GM13976 (cell line): Measurements from ENCODE around the gene SGPP1.

Experiments used
- DNase-seq: peaks from one replicate; pipeline ENCODE4 v3.0.0; 2012; ENCODE audit warnings: low spot score
- CTCF ChIP-seq: IDR thresholded peaks from 2 replicates; pipeline ENCODE4 v1.5.1; 2012; ENCODE audit warnings: borderline replicate concordance, mild to moderate bottlenecking; ENCODE audit not compliant: insufficient read depth; ENCODE audit errors: extremely low read depth, missing control alignments, control extremely low read depth
- in situ Hi-C: fragments of 300-500 bp; cut with MboI; formaldehyde crosslinking; loops from one replicate; pipeline ENCODE4 v1.12.0; 2022; ENCODE audit warnings: low sequenced_read_pairs, mixed read lengths, inconsistent platforms; ENCODE audit not compliant: unreplicated experiment

The SGPP1 gene

GRCh38 chr14:63727231-63727735 is 582 bp downstream of the SGPP1 start:
- TF ChIP-seq CTCF = no peak
- DNase-seq = peak; percentile 64
- in situ Hi-C loops = no loop called here

- TF ChIP-seq CTCF = no peak
- in situ Hi-C loops = no loop called here
- DNase-seq = no peak
Measured at GRCh38 chr14:63726499-63726898, 1.4 kb downstream of the SGPP1 start.

GRCh38 chr14:63725786-63726460 is 1.9 kb downstream of the SGPP1 start:
- no peak for TF ChIP-seq CTCF
- no peak for DNase-seq
- in situ Hi-C loops = no loop called here

GRCh38 chr14:63717702-63718101 is 10.2 kb downstream of the SGPP1 start:
- in situ Hi-C loops = no loop called here
- TF ChIP-seq CTCF = no peak
- no peak for DNase-seq

- no peak for DNase-seq
- no peak for TF ChIP-seq CTCF
- in situ Hi-C loops = no loop called here
Measured at GRCh38 chr14:63715360-63715759, 12.5 kb downstream of the SGPP1 start.

- in situ Hi-C loops = no loop called here
- DNase-seq = no peak
- TF ChIP-seq CTCF = no peak
Measured at GRCh38 chr14:63713764-63714163, 14.1 kb downstream of the SGPP1 start.

GRCh38 chr14:63713058-63713457 is 14.8 kb downstream of the SGPP1 start:
- no peak for TF ChIP-seq CTCF
- DNase-seq = no peak
- in situ Hi-C loops = no loop called here
